Endothelial cell of umbilical vein (primary cell): ENCODE results near the gene TRAIP. TPM values are rescaled to one million over a fixed set of nuclear protein-coding genes. Genes with fewer than 3 reads are reported as not detected.
"Not testable (repeated sequence)": the region's sequence is repeated elsewhere in the genome, so short reads cannot be mapped to it uniquely, and the experiment has no call there.

Experiments used
- BruUV-seq: library from RNA; stranded (reverse); fragments of 400-500 nt; replicated peaks from 2 replicates; lab custom pipeline; 2021; lab: Mats Ljungman, UMichigan
- CTCF ChIA-PET: fragments of 300-600, 350-600 bp; sonication (Branson Sonifier 250); formaldehyde crosslinking; loops from one replicate; lab custom pipeline; 2021; ENCODE audit warnings: antibody characterized with exemption, inconsistent platforms; lab: Charles Lee
- POLR2A ChIA-PET: fragments of 300-600, 350-600 bp; sonication (Branson Sonifier 250); formaldehyde crosslinking; loops from one replicate; lab custom pipeline; 2021; ENCODE audit warnings: antibody characterized with exemption, inconsistent platforms; lab: Charles Lee
- DNase-seq: peaks from one replicate; pipeline ENCODE4 v3.0.0-alpha.2; 2011; ENCODE audit warnings: low read depth, low spot score
- FAIRE-seq: peaks from 2 replicates; lab custom pipeline; 2011; peaks lifted over from hg19 to GRCh38; lab: Jason Lieb, UNC
- H2AFZ ChIP-seq: 2 replicates; pipeline ENCODE4 v1.6.0; 2012; ENCODE audit warnings: low read depth, low read length, control low read depth, inconsistent platforms
- H3K27ac ChIP-seq: 2 replicates; pipeline ENCODE4 v1.5.1; 2011; ENCODE audit warnings: low read depth, mild to moderate bottlenecking, control low read depth, low read length, moderate library complexity; ENCODE audit not compliant: insufficient read depth
- H3K27me3 ChIP-seq, 2 experiments: 2 replicates each; pipeline versions ENCODE4 v1.6.0 to v1.6.1; 2011; ENCODE audit warnings: low read length in 2 of 2, mixed read lengths in 1 of 2; ENCODE audit not compliant: control insufficient read depth in 2 of 2, insufficient read depth in 2 of 2
- H3K36me3 ChIP-seq, 2 experiments: 2 replicates in 1 of 2; 3 replicates in 1 of 2; pipeline ENCODE4 v1.5.1; 2011; ENCODE audit warnings: low read length in 2 of 2, mild to moderate bottlenecking in 1 of 2, moderate library complexity in 1 of 2; ENCODE audit not compliant: control insufficient read depth in 2 of 2, insufficient read depth in 2 of 2; ENCODE audit errors: extremely low read depth in 1 of 2
- H3K4me1 ChIP-seq: 3 replicates; pipeline ENCODE4 v1.5.1; 2011; ENCODE audit warnings: mild to moderate bottlenecking, low read length; ENCODE audit not compliant: control insufficient read depth, insufficient read depth; ENCODE audit errors: extremely low read depth
- H3K4me2 ChIP-seq: 2 replicates; pipeline ENCODE4 v1.6.1; 2011; ENCODE audit warnings: low read length, control low read depth, mixed read lengths; ENCODE audit not compliant: insufficient read depth
- H3K4me3 ChIP-seq, 3 experiments: fragments of 200-600 bp in 1 of 3; sonication (generic), shearing (Covaris generic) in 1 of 3; replicated peaks in 1 of 3; 2 replicates each; pipeline ENCODE4 v1.5.1; 2011 to 2016; ENCODE audit warnings: control low read depth in 3 of 3, low read length in 3 of 3, mild to moderate bottlenecking in 2 of 3, inconsistent platforms in 1 of 3, low read depth in 1 of 3, moderate library complexity in 1 of 3; ENCODE audit not compliant: insufficient read depth in 1 of 3
- H3K79me2 ChIP-seq: 2 replicates; pipeline ENCODE4 v1.6.0; 2012; ENCODE audit warnings: low read length, inconsistent platforms; ENCODE audit not compliant: control insufficient read depth, insufficient read depth
- H3K9ac ChIP-seq: replicated peaks from 2 replicates; pipeline ENCODE3; 2011; ENCODE audit warnings: low read length, control low read depth; ENCODE audit not compliant: insufficient read depth; ENCODE audit errors: extremely low read depth
- H3K9me1 ChIP-seq: replicated peaks from 3 replicates; pipeline ENCODE4 v1.6.0; 2011; ENCODE audit warnings: mild to moderate bottlenecking, low read length; ENCODE audit not compliant: control insufficient read depth, insufficient read depth; ENCODE audit errors: extremely low read depth
- H3K9me3 ChIP-seq: replicated peaks from 2 replicates; pipeline ENCODE4 v1.5.1; 2012; ENCODE audit warnings: low read length, inconsistent platforms; ENCODE audit not compliant: control insufficient read depth, insufficient read depth
- H4K20me1 ChIP-seq: replicated peaks from 2 replicates; pipeline ENCODE3; 2011; ENCODE audit warnings: mild to moderate bottlenecking, low read length; ENCODE audit not compliant: control insufficient read depth, insufficient read depth; ENCODE audit errors: extremely low read depth
- CTCF ChIP-seq, 2 donors: IDR thresholded peaks; 1 replicate in 1 of 2; 2 replicates in 1 of 2; pipeline ENCODE4 v1.5.1; 2011; ENCODE audit warnings: low read length in 2 of 2, mild to moderate bottlenecking in 2 of 2, moderate library complexity in 2 of 2, control low read depth in 1 of 2, inconsistent platforms in 1 of 2, low read depth in 1 of 2; ENCODE audit not compliant: insufficient read depth in 1 of 2; ENCODE audit errors: extremely low read depth in 1 of 2
- EZH2 ChIP-seq: IDR thresholded peaks from 2 replicates; pipeline ENCODE4 v1.6.1; 2012; ENCODE audit warnings: borderline replicate concordance, low read depth, mild to moderate bottlenecking, moderate library complexity, low read length, inconsistent platforms; ENCODE audit not compliant: severe bottlenecking
- FOS ChIP-seq: IDR thresholded peaks from 2 replicates; pipeline ENCODE4 v1.6.1; 2011; ENCODE audit warnings: mild to moderate bottlenecking, low read length, moderate library complexity, borderline replicate concordance; ENCODE audit not compliant: insufficient read depth
- GATA2 ChIP-seq: IDR thresholded peaks from 2 replicates; pipeline ENCODE4 v1.7.0; 2011; ENCODE audit warnings: low read depth, mild to moderate bottlenecking, moderate library complexity, mixed read lengths, low read length; ENCODE audit not compliant: insufficient read length, insufficient read depth
- JUN ChIP-seq: IDR thresholded peaks from 2 replicates; pipeline ENCODE4 v1.6.1; 2011; ENCODE audit warnings: borderline replicate concordance, low read depth; ENCODE audit not compliant: insufficient read length, insufficient read depth
- MAX ChIP-seq: IDR thresholded peaks from 2 replicates; pipeline ENCODE4 v1.6.1; 2011; ENCODE audit not compliant: insufficient read depth, insufficient read length
- MYC ChIP-seq: IDR thresholded peaks from one replicate; pipeline ENCODE4 v1.6.1; 2011; ENCODE audit warnings: mild to moderate bottlenecking, low read depth, low read length
- POLR2A ChIP-seq: IDR thresholded peaks from 2 replicates; pipeline ENCODE4 v1.6.1; 2012; ENCODE audit warnings: low read depth, mild to moderate bottlenecking, control low read depth, low read length
- POLR2AphosphoS5 ChIP-seq: IDR thresholded peaks from 2 replicates; pipeline ENCODE4 v1.6.1; 2012; ENCODE audit warnings: low read depth, mild to moderate bottlenecking, control low read depth, low read length, moderate library complexity; ENCODE audit not compliant: insufficient read depth
- dilution Hi-C: fragments of 300-500 bp; cut with MboI; formaldehyde crosslinking; loops from one replicate; pipeline ENCODE4 v1.15.0; 2019; ENCODE audit warnings: low sequenced_read_pairs; ENCODE audit not compliant: extremely low pct_ligation_motif_present
- intact Hi-C: fragments of 100-400 bp; cut with micrococcal nuclease; formaldehyde crosslinking; loops from one replicate; pipeline ENCODE4 v1.10.0; 2022
- polyA plus RNA-seq, 4 experiments: library from polyadenylated mRNA; depleted of rRNA in 3 of 4; stranded (reverse) in 3 of 4; unstranded in 1 of 4; fragments of >200 nt; gene quantifications; 2 replicates each; pipeline versions ENCODE4 v1.2.1 to v1.2.3, GENCODE V29; 2011 to 2012; ENCODE audit warnings: missing spikeins in 1 of 4
- total RNA-seq: library from RNA; stranded (reverse); gene quantifications from 2 replicates; pipeline ENCODE4 v1.2.3, GENCODE V29; 2021

TRAIP gene
- total and polyA plus RNA-seq, 2 donors (not counting 3 experiments of a cell fraction or from before 2014, with no cell fraction given): 9.5 to 13.4 TPM

GRCh38 chr3:49826016-49826415, 30.3 kb downstream of the TRAIP start:
- Histone ChIP-seq H3K79me2 (no peaks in the 10 kb centered on the region), H3K27ac (no peak overlapping the region), H3K27me3 (no peaks in the 10 kb centered on the region), H3K4me1 (no peaks in the 10 kb centered on the region), H2AFZ (no peak overlapping the region), H4K20me1 (no peaks in the 10 kb centered on the region), H3K4me3 (no peak overlapping the region), H3K36me3 (no peaks in the 10 kb centered on the region), H3K4me2 (no peak overlapping the region), H3K9me3 (no peaks in the 10 kb centered on the region), H3K9me1 (no peaks in the 10 kb centered on the region), H3K9ac (no peak overlapping the region)
- DNase-seq (no peak), FAIRE-seq (no peak)
- CTCF ChIA-PET: interaction anchor here (1.3 to 2.5 kb wide), 3 partner anchors 13 to 23 kb away, joined by 6 to 14 read pairs (median 6); partner anchors contain the start of gene INKA1
- BruUV-seq: no TSS peak
- TF ChIP-seq POLR2A (no peak), MYC (no peak), EZH2 (no peak), POLR2AphosphoS5 (no peak), JUN (no peak), GATA2 (no peak), CTCF (IDR thresholded peaks at IDR 0.05; ENCODE audit: extremely low read depth in 1 of 2, insufficient read depth in 1 of 2, low read depth in 1 of 2, low read length in 2 of 2) (no peak), MAX (no peak), FOS (no peak)
- POLR2A ChIA-PET: no interaction called here
- dilution Hi-C loops: no loop called here
- intact Hi-C loops: no loop called here

- BruUV-seq, H3K36me3 ChIP-seq, H3K79me2 ChIP-seq, POLR2A ChIA-PET, H2AFZ ChIP-seq, FAIRE-seq, H3K4me1 ChIP-seq, H3K9me3 ChIP-seq, H3K27me3 ChIP-seq, H3K4me3 ChIP-seq, intact Hi-C loops, DNase-seq, H3K27ac ChIP-seq, H3K9ac ChIP-seq, dilution Hi-C loops, H3K9me1 ChIP-seq, H3K4me2 ChIP-seq, H4K20me1 ChIP-seq: not testable (repeated sequence)
- CTCF ChIA-PET: interaction anchor here (0.6 to 1.6 kb wide), 3 partner anchors 16 to 19 kb away, joined by 3 to 4 read pairs (median 4); no protein-coding TSS in a partner anchor
These were observed 33.2 kb downstream of the TRAIP start for GRCh38 chr3:49823131-49823530.
